Neural crest cell (in vitro differentiated cells): ENCODE data around the gene PPP1R9B. TPM values are rescaled to one million over a fixed set of nuclear protein-coding genes. Genes with fewer than 3 reads are reported as not detected.
A peak's percentile ranks its signal among the peaks of the same experiment; 100 is the strongest.

Source experiments
- DNase-seq: peaks from one replicate; pipeline ENCODE4 v3.0.0; 2021; ENCODE audit warnings: low read depth, mixed read lengths, low spot score
- H3K27ac Mint-ChIP-seq: one replicate; pipeline ENCODE4 v1.8.0; 2021; ENCODE audit warnings: mild to moderate bottlenecking, mixed read lengths; ENCODE audit not compliant: unreplicated experiment
- H3K27me3 Mint-ChIP-seq: 2 replicates; pipeline ENCODE4 v1.8.0; 2021; ENCODE audit warnings: low read depth, mild to moderate bottlenecking, mixed read lengths
- H3K36me3 Mint-ChIP-seq: 2 replicates; pipeline ENCODE4 v1.8.0; 2021; ENCODE audit warnings: low read depth, mild to moderate bottlenecking, mixed read lengths
- H3K4me1 Mint-ChIP-seq: 2 replicates; pipeline ENCODE4 v1.8.0; 2021; ENCODE audit warnings: mixed read lengths
- H3K4me3 Mint-ChIP-seq: one replicate; pipeline ENCODE4 v1.8.0; 2021; ENCODE audit warnings: mild to moderate bottlenecking, mixed read lengths
- H3K9me3 Mint-ChIP-seq: 2 replicates; pipeline ENCODE4 v1.8.0; 2021; ENCODE audit warnings: mixed read lengths
- CTCF ChIP-seq: fragments of 200-600 bp; sonication (generic); conservative IDR thresholded peaks from 2 replicates; pipeline ENCODE4 v1.5.0; 2021; ENCODE audit warnings: antibody characterized with exemption, mild to moderate bottlenecking
- total RNA-seq: library from RNA; stranded (reverse); gene quantifications from 2 replicates; pipeline ENCODE4 v1.2.1, GENCODE V29; 2021

Gene PPP1R9B
- total RNA-seq, 1 donor from 2014 or later = 68.8 TPM

GRCh38 chr17:50149417-50150353 is 792 bp downstream of the PPP1R9B start:
- Mint-ChIP-seq H3K4me3 (peak overlapping the region; percentile 89), H3K9me3 (no peaks in the 10 kb centered on the region), H3K27me3 (no peaks in the 10 kb centered on the region), H3K4me1 (peaks cover 47% of the 10 kb centered on the region), H3K27ac (no peak overlapping the region), H3K36me3 (no peaks in the 10 kb centered on the region)
- peak; percentile 45 for DNase-seq
- TF ChIP-seq CTCF = peak; percentile 33

GRCh38 chr17:50149091-50149416 is 1.4 kb downstream of the PPP1R9B start:
- H3K4me3 Mint-ChIP-seq = peak overlapping the region; percentile 89
- no peak for TF ChIP-seq CTCF
- H3K27me3 Mint-ChIP-seq = no peaks in the 10 kb centered on the region
- no peak overlapping the region for H3K27ac Mint-ChIP-seq
- DNase-seq = no peak
- peaks cover 47% of the 10 kb centered on the region for H3K4me1 Mint-ChIP-seq
- H3K9me3 Mint-ChIP-seq = no peaks in the 10 kb centered on the region
- peaks cover 3% of the 10 kb centered on the region for H3K36me3 Mint-ChIP-seq

- peaks cover 47% of the 10 kb centered on the region for H3K4me1 Mint-ChIP-seq
- H3K27me3 Mint-ChIP-seq = no peaks in the 10 kb centered on the region
- H3K27ac Mint-ChIP-seq = peak overlapping the region; percentile 96
- DNase-seq = no peak
- peak; percentile 48 for TF ChIP-seq CTCF
- H3K9me3 Mint-ChIP-seq = no peaks in the 10 kb centered on the region
- H3K36me3 Mint-ChIP-seq = peaks cover 3% of the 10 kb centered on the region
- H3K4me3 Mint-ChIP-seq = peak overlapping the region; percentile 91
Measured at GRCh38 chr17:50148226-50149090, 2.0 kb downstream of the PPP1R9B start.

GRCh38 chr17:50147841-50148225 is 2.6 kb downstream of the PPP1R9B start:
- H3K4me3 Mint-ChIP-seq = peak overlapping the region; percentile 91
- DNase-seq = no peak
- H3K27ac Mint-ChIP-seq = no peak overlapping the region
- peaks cover 7% of the 10 kb centered on the region for H3K36me3 Mint-ChIP-seq
- no peaks in the 10 kb centered on the region for H3K9me3 Mint-ChIP-seq
- H3K27me3 Mint-ChIP-seq = no peaks in the 10 kb centered on the region
- peaks cover 50% of the 10 kb centered on the region for H3K4me1 Mint-ChIP-seq
- TF ChIP-seq CTCF = no peak

GRCh38 chr17:50146927-50147665 is 3.4 kb downstream of the PPP1R9B start:
- no peaks in the 10 kb centered on the region for H3K9me3 Mint-ChIP-seq
- peak overlapping the region; percentile 50 for H3K27ac Mint-ChIP-seq
- H3K27me3 Mint-ChIP-seq = no peaks in the 10 kb centered on the region
- peaks cover 9% of the 10 kb centered on the region for H3K36me3 Mint-ChIP-seq
- H3K4me3 Mint-ChIP-seq = peak overlapping the region; percentile 88
- peaks cover 48% of the 10 kb centered on the region for H3K4me1 Mint-ChIP-seq
- no peak for TF ChIP-seq CTCF
- DNase-seq = no peak
